Measurements from ENCODE around the gene RAPGEF2.

RAPGEF2 gene

GRCh38 chr4:159197885-159198269 lies 95.0 kb downstream of the RAPGEF2 start:
- TF ChIP-seq CTCF (IDR thresholded peaks at IDR 0.05; ENCODE audit: borderline replicate concordance, insufficient read depth, low read depth, low read length): no peak
- no peak overlapping the region for H3K4me3 ChIP-seq (ENCODE audit: low read depth, low read length)

- TF ChIP-seq CTCF (IDR thresholded peaks at IDR 0.05; ENCODE audit: borderline replicate concordance, insufficient read depth, low read depth, low read length): no peak
- H3K4me3 ChIP-seq (ENCODE audit: low read depth, low read length): no peak overlapping the region
Observed at GRCh38 chr4:159199826-159200225, 96.9 kb downstream of the RAPGEF2 start.

- TF ChIP-seq CTCF (IDR thresholded peaks at IDR 0.05; ENCODE audit: borderline replicate concordance, insufficient read depth, low read depth, low read length): no peak
- no peak overlapping the region for H3K4me3 ChIP-seq (ENCODE audit: low read depth, low read length)
Observed at GRCh38 chr4:159201168-159201567, 98.3 kb downstream of the RAPGEF2 start.

- no peak for TF ChIP-seq CTCF (IDR thresholded peaks at IDR 0.05; ENCODE audit: borderline replicate concordance, insufficient read depth, low read depth, low read length)
Observed at GRCh38 chr4:159204566-159204965, 101.7 kb downstream of the RAPGEF2 start.

GRCh38 chr4:159205466-159205865 lies 102.6 kb downstream of the RAPGEF2 start:
- no peak overlapping the region for H3K4me3 ChIP-seq (ENCODE audit: low read depth, low read length)
- no peak for TF ChIP-seq CTCF (IDR thresholded peaks at IDR 0.05; ENCODE audit: borderline replicate concordance, insufficient read depth, low read depth, low read length)

More at GRCh38 chr4:159204566-159204965, 101.7 kb downstream of the RAPGEF2 start:
- H3K4me3 ChIP-seq (ENCODE audit: low read depth, low read length): no peak overlapping the region

GRCh38 chr4:159206427-159206871 lies 103.6 kb downstream of the RAPGEF2 start:
- TF ChIP-seq CTCF (IDR thresholded peaks at IDR 0.05; ENCODE audit: borderline replicate concordance, insufficient read depth, low read depth, low read length): no peak
- H3K4me3 ChIP-seq (ENCODE audit: low read depth, low read length): no peak overlapping the region

- H3K4me3 ChIP-seq (ENCODE audit: low read depth, low read length): no peak overlapping the region
- no peak for TF ChIP-seq CTCF (IDR thresholded peaks at IDR 0.05; ENCODE audit: borderline replicate concordance, insufficient read depth, low read depth, low read length)
Observed at GRCh38 chr4:159209249-159209648, 106.4 kb downstream of the RAPGEF2 start.
